DND-41 (cell line): ENCODE measurements around the gene EMP1.

Experiments used
- ATAC-seq: fragments of 200-7000 bp; cut with Tn5 transposase; 3 replicates; pipeline ENCODE4 v1.9.1; 2021; ENCODE audit warnings: low read depth; ENCODE audit not compliant: insufficient read depth
- DNase-seq: peaks from one replicate; pipeline ENCODE4 v3.0.0-alpha.2; 2020
- H2AFZ ChIP-seq: 2 replicates; pipeline ENCODE4 v1.6.0; 2012; ENCODE audit warnings: low read depth, low read length
- H3K27ac ChIP-seq: 2 replicates; pipeline ENCODE4 v1.5.1; 2012; ENCODE audit warnings: low read length, inconsistent platforms
- H3K27me3 ChIP-seq: fragments of 200-600 bp; sonication (generic); 2 replicates; pipeline ENCODE4 v1.6.0; 2012; ENCODE audit warnings: low read length, mild to moderate bottlenecking, inconsistent platforms; ENCODE audit not compliant: insufficient read depth, poor library complexity
- H3K36me3 ChIP-seq: 2 replicates; pipeline ENCODE4 v1.5.1; 2012; ENCODE audit warnings: low read length, inconsistent platforms; ENCODE audit not compliant: insufficient read depth
- H3K4me1 ChIP-seq: 2 replicates; pipeline ENCODE4 v1.5.1; 2012; ENCODE audit warnings: mild to moderate bottlenecking, low read length; ENCODE audit not compliant: insufficient read depth
- H3K4me2 ChIP-seq: 2 replicates; pipeline ENCODE4 v1.6.0; 2012; ENCODE audit warnings: mild to moderate bottlenecking, moderate library complexity, low read length, inconsistent platforms; ENCODE audit not compliant: insufficient read depth
- H3K4me3 ChIP-seq, 2 experiments: fragments of 200-600 bp in 1 of 2; shearing (Covaris generic) in 1 of 2; 2 replicates each; pipeline ENCODE4 v1.5.1; 2012 to 2016; ENCODE audit warnings: inconsistent platforms in 2 of 2, low read length in 2 of 2, mild to moderate bottlenecking in 2 of 2, low read depth in 1 of 2, moderate library complexity in 1 of 2
- H3K79me2 ChIP-seq: 2 replicates; pipeline ENCODE4 v1.6.0; 2012; ENCODE audit warnings: low read length, inconsistent platforms; ENCODE audit not compliant: insufficient read depth
- H3K9ac ChIP-seq: 2 replicates; pipeline ENCODE4 v1.6.0; 2012; ENCODE audit warnings: low read depth, mild to moderate bottlenecking, inconsistent platforms, low read length, moderate library complexity
- H3K9me3 ChIP-seq: 2 replicates; pipeline ENCODE4 v1.5.1; 2012; ENCODE audit warnings: low read length, moderate library complexity, mild to moderate bottlenecking, inconsistent platforms; ENCODE audit not compliant: insufficient read depth, severe bottlenecking
- H4K20me1 ChIP-seq: 2 replicates; pipeline ENCODE4 v1.6.0; 2012; ENCODE audit warnings: low read length; ENCODE audit not compliant: insufficient read depth
- EZH2 ChIP-seq: IDR thresholded peaks from 3 replicates; pipeline ENCODE4 v1.6.1; 2012; ENCODE audit warnings: borderline replicate concordance, low read depth, mild to moderate bottlenecking, moderate library complexity, low read length, inconsistent platforms; ENCODE audit not compliant: severe bottlenecking
- TF ChIP-seq, protein P1 (sequence below): IDR thresholded peaks from 2 replicates; pipeline ENCODE4 v1.5.1; 2012; ENCODE audit warnings: borderline replicate concordance, low read length, moderate library complexity, mild to moderate bottlenecking; ENCODE audit not compliant: poor library complexity, severe bottlenecking; ENCODE audit errors: extremely low read depth

The EMP1 gene

DNA sequence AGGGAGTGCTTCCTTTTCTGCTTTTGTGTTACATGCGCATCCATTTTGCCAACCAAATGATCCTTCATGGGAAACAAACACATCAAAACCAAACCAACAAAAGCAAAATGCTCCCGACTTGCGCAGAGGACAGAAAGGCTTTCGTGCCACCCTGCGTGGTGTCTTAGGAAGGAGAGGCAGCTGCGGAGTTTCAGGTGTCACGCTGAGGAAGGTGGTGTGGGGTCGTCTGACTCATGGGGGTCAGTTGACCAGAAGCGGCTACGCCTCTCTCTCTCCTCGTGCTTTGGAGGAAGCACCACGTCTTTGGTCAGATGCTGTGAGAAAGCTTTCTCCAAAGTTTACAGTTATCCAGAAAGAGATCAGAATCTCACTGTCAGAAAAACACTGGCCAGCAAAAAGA is 7.9 kb downstream of the EMP1 start:
- H3K9me3 ChIP-seq = no peaks in the 10 kb centered on the region
- H3K36me3 ChIP-seq = no peaks in the 10 kb centered on the region
- peaks cover 31% of the 10 kb centered on the region for H3K27me3 ChIP-seq
- no peaks in the 10 kb centered on the region for H4K20me1 ChIP-seq
- H3K27ac ChIP-seq = no peak overlapping the region
- no peaks in the 10 kb centered on the region for H3K79me2 ChIP-seq
- DNase-seq = no peak
- H2AFZ ChIP-seq = no peak overlapping the region
- no peak for ATAC-seq
- no peak overlapping the region for H3K4me3 ChIP-seq
- no peak overlapping the region for H3K4me2 ChIP-seq
- no peaks in the 10 kb centered on the region for H3K4me1 ChIP-seq
- H3K9ac ChIP-seq = no peak overlapping the region
- TF ChIP-seq EZH2 = no peak
- TF ChIP-seq, protein P1, sequence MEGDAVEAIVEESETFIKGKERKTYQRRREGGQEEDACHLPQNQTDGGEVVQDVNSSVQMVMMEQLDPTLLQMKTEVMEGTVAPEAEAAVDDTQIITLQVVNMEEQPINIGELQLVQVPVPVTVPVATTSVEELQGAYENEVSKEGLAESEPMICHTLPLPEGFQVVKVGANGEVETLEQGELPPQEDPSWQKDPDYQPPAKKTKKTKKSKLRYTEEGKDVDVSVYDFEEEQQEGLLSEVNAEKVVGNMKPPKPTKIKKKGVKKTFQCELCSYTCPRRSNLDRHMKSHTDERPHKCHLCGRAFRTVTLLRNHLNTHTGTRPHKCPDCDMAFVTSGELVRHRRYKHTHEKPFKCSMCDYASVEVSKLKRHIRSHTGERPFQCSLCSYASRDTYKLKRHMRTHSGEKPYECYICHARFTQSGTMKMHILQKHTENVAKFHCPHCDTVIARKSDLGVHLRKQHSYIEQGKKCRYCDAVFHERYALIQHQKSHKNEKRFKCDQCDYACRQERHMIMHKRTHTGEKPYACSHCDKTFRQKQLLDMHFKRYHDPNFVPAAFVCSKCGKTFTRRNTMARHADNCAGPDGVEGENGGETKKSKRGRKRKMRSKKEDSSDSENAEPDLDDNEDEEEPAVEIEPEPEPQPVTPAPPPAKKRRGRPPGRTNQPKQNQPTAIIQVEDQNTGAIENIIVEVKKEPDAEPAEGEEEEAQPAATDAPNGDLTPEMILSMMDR = no peak

DNA sequence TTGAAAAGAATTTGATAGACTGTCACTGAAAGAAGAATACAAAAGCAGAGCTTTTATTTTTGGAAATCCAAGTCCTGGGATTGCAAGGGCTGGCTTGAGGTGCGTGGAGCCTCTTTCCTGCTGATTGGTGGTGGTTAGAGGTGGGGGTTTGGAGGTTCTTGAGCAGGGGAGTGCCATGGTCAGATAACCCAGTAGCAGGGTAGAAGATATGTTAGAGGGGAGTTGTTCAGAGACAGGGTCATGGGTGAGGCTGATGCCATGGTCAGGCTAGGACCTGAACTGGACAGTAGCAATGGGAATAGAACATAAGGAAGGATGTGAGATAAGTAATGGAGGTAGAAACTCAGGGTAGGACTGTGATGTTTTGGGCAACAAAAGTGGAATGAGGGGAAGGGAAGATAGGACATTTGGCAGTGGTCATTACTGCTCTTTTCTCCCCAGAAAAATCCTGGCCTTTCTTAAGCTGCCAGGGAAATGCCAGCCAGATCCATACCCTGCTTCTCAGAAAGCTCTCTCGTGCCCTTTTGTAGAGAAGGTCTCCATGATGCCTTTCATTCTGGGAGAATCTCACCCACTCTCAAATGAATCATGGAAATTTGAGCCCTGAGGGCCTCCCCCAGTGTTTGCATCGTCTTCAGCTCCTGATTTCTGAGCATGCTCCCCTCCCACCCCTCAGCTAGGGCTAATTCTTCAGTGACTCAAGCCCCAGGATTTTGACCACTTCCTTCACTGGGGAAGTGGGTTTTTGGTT is 9.5 kb downstream of the EMP1 start:
- no peak overlapping the region for H3K4me3 ChIP-seq
- H4K20me1 ChIP-seq = no peaks in the 10 kb centered on the region
- no peaks in the 10 kb centered on the region for H3K9me3 ChIP-seq
- H3K4me1 ChIP-seq = no peaks in the 10 kb centered on the region
- ATAC-seq (no peak), DNase-seq (no peak)
- TF ChIP-seq, protein P1 = no peak
- no peak for TF ChIP-seq EZH2
- H3K4me2 ChIP-seq = no peak overlapping the region
- H3K36me3 ChIP-seq = no peaks in the 10 kb centered on the region
- H3K27ac ChIP-seq = no peak overlapping the region
- H3K27me3 ChIP-seq = peaks cover 20% of the 10 kb centered on the region
- H3K9ac ChIP-seq = no peak overlapping the region
- no peaks in the 10 kb centered on the region for H3K79me2 ChIP-seq
- no peak overlapping the region for H2AFZ ChIP-seq

DNA sequence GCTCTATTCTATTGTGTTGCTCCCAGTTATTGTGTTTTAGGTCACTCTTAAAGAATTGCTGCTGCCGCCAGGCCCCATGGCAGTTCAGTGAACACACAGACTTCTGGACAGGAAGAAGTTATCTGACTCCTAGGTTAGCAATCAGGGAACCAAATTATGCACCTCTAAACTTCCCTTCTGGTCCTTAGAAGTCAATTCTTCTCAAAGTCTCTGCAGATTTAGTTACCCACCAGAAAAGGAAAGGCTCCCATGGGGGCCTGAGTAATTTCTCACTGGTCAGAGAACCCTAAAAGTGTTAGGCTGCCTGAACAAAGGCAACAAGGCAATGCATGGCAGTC is 10.0 kb downstream of the EMP1 start:
- ATAC-seq (no peak), DNase-seq (no peak)
- Histone ChIP-seq H3K4me3 (no peak overlapping the region), H3K27me3 (peaks cover 16% of the 10 kb centered on the region), H3K79me2 (no peaks in the 10 kb centered on the region), H3K9ac (no peak overlapping the region), H4K20me1 (no peaks in the 10 kb centered on the region), H3K9me3 (no peaks in the 10 kb centered on the region), H3K4me2 (no peak overlapping the region), H2AFZ (no peak overlapping the region), H3K4me1 (no peaks in the 10 kb centered on the region), H3K36me3 (no peaks in the 10 kb centered on the region), H3K27ac (no peak overlapping the region)
- no peak for TF ChIP-seq EZH2
- TF ChIP-seq, protein P1 = no peak
